Sigmoid colon (tissue), 7 donors: ENCODE data around the gene CBFA2T3. TPM values are rescaled to one million over a fixed set of nuclear protein-coding genes. Genes with fewer than 3 reads are reported as not detected.

ENCODE experiments used
- DNase-seq: peaks from one replicate; pipeline ENCODE4 v3.0.0-alpha.2; 2019
- H3K27ac ChIP-seq, 4 donors: fragments of 200-600 bp; sonication (generic); one replicate each; pipeline ENCODE4 v1.5.1; 2016 to 2019; ENCODE audit warnings: mild to moderate bottlenecking in 1 of 4
- H3K27me3 ChIP-seq, 3 donors: fragments of 200-600 bp; sonication (generic); one replicate each; pipeline ENCODE4 v1.5.1; 2019; ENCODE audit warnings: mild to moderate bottlenecking in 1 of 3
- H3K36me3 ChIP-seq, 4 donors: fragments of 200-600 bp; sonication (generic); one replicate each; pipeline ENCODE4 v1.5.1; 2016 to 2019
- H3K4me1 ChIP-seq, 4 donors: fragments of 200-600 bp; sonication (generic); one replicate each; pipeline ENCODE4 v1.5.1; 2017 to 2019
- H3K4me3 ChIP-seq, 4 donors: fragments of 200-600 bp; sonication (generic); one replicate each; pipeline ENCODE4 v1.5.1; 2017 to 2019; ENCODE audit warnings: mild to moderate bottlenecking in 2 of 4, moderate library complexity in 1 of 4
- H3K9me3 ChIP-seq, 4 donors: fragments of 200-600 bp in 3 of 4; sonication (generic) in 3 of 4; one replicate each; pipeline versions ENCODE4 v1.5.1 to v1.6.1; 2013 to 2019
- EP300 ChIP-seq, 4 donors: sonication (generic); formaldehyde crosslinking; IDR thresholded peaks; one replicate each; pipeline ENCODE4 v1.6.1; 2017; ENCODE audit warnings: antibody characterized with exemption in 4 of 4
- POLR2A ChIP-seq, 2 donors: fragments of 450-650 bp; IDR thresholded peaks; one replicate each; pipeline ENCODE4 v1.6.1; 2016; ENCODE audit warnings: antibody characterized with exemption in 2 of 2, mild to moderate bottlenecking in 2 of 2, moderate library complexity in 2 of 2
- POLR2AphosphoS5 ChIP-seq, 4 donors: sonication (generic); formaldehyde crosslinking; IDR thresholded peaks; one replicate each; pipeline ENCODE4 v1.6.1; 2017; ENCODE audit warnings: antibody characterized with exemption in 4 of 4
- WGBS, 2 donors: extraction: QIAGEN DNeasy Blood & Tissue Kit; methylation state at CpG; one replicate each; pipeline ENCODE4 v1.1.7; 2013; 5-methylcytosine and 5-hydroxymethylcytosine counted together
- intact Hi-C: fragments of 100-400 bp; cut with DNase I; formaldehyde crosslinking; loops from one replicate; pipeline ENCODE4 v1.15.1; 2023
- polyA plus RNA-seq, 3 donors: library from polyadenylated mRNA; stranded (reverse); fragments of 200-250 nt; gene quantifications; one replicate each; pipeline ENCODE4 v1.2.3, GENCODE V29; 2013
- total RNA-seq, 4 donors: library from RNA; depleted of rRNA; stranded (reverse); fragments of >200 nt; gene quantifications; one replicate each; pipeline ENCODE4 v1.1.0, GENCODE V29; 2016
- TF ChIP-seq, protein P1 (sequence below), 4 experiments: fragments of 450-650 bp in 3 of 4; fragments of 200-600 bp in 1 of 4; IDR thresholded peaks; one replicate each; pipeline ENCODE4 v1.5.1; 2016 to 2019; ENCODE audit warnings: antibody characterized with exemption in 4 of 4, mild to moderate bottlenecking in 3 of 4, moderate library complexity in 2 of 4
- donor health status: healthy with polysubstance abuse.
- donor health status: Bipolar disorder and iron deficiency.
- donor health status: healthy.

The CBFA2T3 gene
- total and polyA plus RNA-seq, 7 donors: 0.95 to 26.8 (median 4.3) TPM

DNA sequence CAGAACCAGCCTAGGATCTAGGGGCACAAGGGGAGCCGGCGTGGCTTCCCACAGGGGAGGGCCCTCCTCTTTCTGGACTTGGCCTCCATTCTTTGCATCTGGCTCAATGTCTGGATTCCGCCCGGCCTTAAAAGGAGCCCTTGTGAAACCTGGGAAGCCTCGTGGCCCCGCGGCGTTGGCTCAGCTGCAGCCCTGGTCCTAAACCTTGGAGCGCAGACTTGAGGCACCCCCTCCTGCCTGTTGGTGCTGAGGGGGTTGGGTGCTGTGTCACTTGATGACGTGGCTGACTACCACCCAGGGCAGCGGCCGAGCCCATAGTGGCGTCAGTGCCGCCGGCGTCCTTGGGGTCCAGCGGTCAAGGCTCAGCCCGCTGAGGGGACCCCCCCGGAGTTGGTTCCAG lies 115.6 kb downstream of the CBFA2T3 start:
- H3K4me3 ChIP-seq: no peak overlapping the region
- DNase-seq: no peak
- no peaks in the 10 kb centered on the region for H3K27me3 ChIP-seq
- 95% methylated on average over 19 of the region's 19 CpGs for WGBS, 2 donors
- TF ChIP-seq, protein P1, sequence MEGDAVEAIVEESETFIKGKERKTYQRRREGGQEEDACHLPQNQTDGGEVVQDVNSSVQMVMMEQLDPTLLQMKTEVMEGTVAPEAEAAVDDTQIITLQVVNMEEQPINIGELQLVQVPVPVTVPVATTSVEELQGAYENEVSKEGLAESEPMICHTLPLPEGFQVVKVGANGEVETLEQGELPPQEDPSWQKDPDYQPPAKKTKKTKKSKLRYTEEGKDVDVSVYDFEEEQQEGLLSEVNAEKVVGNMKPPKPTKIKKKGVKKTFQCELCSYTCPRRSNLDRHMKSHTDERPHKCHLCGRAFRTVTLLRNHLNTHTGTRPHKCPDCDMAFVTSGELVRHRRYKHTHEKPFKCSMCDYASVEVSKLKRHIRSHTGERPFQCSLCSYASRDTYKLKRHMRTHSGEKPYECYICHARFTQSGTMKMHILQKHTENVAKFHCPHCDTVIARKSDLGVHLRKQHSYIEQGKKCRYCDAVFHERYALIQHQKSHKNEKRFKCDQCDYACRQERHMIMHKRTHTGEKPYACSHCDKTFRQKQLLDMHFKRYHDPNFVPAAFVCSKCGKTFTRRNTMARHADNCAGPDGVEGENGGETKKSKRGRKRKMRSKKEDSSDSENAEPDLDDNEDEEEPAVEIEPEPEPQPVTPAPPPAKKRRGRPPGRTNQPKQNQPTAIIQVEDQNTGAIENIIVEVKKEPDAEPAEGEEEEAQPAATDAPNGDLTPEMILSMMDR (IDR thresholded peaks at IDR 0.05): no peak
- TF ChIP-seq POLR2AphosphoS5 (IDR thresholded peaks at IDR 0.05) (no peak), EP300 (IDR thresholded peaks at IDR 0.05) (no peak), POLR2A (IDR thresholded peaks at IDR 0.05) (no peak)
- intact Hi-C loops: no loop called here
- H3K9me3 ChIP-seq: no peaks in the 10 kb centered on the region
- H3K36me3 ChIP-seq: peaks cover 20 to 44% (median 26%) of the 10 kb centered on the region in 4 donors
- H3K4me1 ChIP-seq: peaks cover 0 to 14% (median 9%) of the 10 kb centered on the region in 4 donors
- H3K27ac ChIP-seq: no peak overlapping the region

DNA sequence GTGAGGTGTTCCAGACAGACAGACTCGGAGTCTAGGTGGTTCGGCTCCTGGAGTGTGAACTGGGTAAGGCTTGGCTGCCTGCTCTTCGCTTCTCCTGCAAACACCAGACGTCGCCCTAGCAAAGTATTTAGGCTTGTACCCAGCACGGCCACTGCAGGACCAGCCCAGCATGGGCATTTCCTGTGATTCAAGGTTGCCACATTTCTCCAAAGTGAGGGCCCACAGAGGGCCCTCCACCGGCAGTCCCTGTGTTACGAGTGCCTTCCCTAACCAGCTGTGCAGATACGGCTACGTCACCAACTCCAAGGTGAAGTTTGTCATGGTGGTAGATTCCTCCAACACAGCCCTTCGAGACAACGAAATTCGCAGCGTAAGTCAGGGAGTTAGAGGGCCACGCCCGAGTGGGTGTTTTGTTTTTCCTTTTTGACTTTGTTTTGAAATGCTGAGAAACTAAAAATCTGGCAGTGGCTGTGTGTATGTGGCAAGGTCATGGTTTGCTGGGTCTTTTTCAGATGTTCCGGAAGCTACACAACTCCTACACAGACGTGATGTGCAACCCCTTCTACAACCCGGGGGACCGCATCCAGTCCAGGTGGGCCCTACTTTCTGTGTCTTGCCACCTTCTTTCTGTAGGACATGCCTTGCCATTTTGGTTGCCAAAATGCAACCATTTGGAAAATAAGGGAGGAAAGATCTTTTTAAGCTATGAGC lies 117.5 kb downstream of the CBFA2T3 start:
- Histone ChIP-seq H3K27ac (no peak overlapping the region), H3K4me1 (peaks cover 0 to 27% (median 20%) of the 10 kb centered on the region in 4 donors), H3K36me3 (peaks cover 20 to 44% (median 26%) of the 10 kb centered on the region in 4 donors), H3K4me3 (no peak overlapping the region), H3K9me3 (no peaks in the 10 kb centered on the region), H3K27me3 (no peaks in the 10 kb centered on the region)
- intact Hi-C loops: loop anchor here (5.0 kb wide), 2 partner anchors 122 to 358 kb away; partner anchors contain the start of gene ZNF778
- no peak for DNase-seq
- WGBS, 2 donors: 94 to 95% methylated on average over 20 of the region's 20 CpGs
- TF ChIP-seq EP300 (IDR thresholded peaks at IDR 0.05) (no peak), POLR2AphosphoS5 (IDR thresholded peaks at IDR 0.05) (no peak), POLR2A (IDR thresholded peaks at IDR 0.05) (no peak)
- TF ChIP-seq, protein P1 (IDR thresholded peaks at IDR 0.05): no peak

DNA sequence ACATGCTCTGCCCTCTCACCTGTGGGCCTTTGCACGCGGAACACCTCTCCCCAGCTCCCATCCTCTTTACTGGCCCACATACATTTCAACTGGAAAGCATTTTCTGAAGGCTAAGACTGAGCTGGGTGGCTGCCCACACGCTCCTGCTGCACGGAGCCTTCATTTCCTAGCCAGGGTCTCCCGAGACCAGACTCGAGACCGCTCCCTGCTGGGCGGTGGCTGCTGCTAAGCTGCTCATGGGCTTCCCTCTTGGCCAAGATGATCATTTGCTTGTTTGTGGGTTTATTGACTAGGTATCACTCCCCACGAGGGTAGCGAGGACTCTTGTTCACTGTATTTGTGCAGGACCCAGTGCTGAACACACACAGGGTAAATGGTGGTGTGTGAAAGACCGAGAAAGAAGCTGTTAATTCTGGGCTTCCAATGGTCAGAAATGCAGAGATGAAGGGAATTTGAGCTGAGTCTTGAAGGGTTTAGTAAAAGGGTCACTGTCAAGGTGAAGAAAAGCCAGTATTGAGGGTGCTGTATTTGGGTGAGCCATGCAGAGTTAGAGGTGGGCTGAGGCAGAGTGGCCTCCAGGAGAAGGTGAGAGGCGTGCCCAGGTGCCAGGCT lies 119.2 kb downstream of the CBFA2T3 start:
- Histone ChIP-seq H3K4me3 (peak overlapping the region; percentile 70 to 95 (median 80)), H3K36me3 (peaks cover 20 to 44% (median 26%) of the 10 kb centered on the region in 4 donors), H3K27ac (peak overlapping the region; percentile 77 to 88 (median 82)), H3K27me3 (no peaks in the 10 kb centered on the region), H3K4me1 (peaks cover 0 to 27% (median 20%) of the 10 kb centered on the region in 4 donors), H3K9me3 (no peaks in the 10 kb centered on the region)
- DNase-seq: peak; percentile 88
- intact Hi-C loops: loop anchor here (1.0 to 5.0 kb wide), 3 partner anchors 47 to 359 kb away; partner anchors contain the start of genes APRT and ZNF778
- 13 to 14% methylated on average over 12 of the region's 12 CpGs for WGBS, 2 donors
- TF ChIP-seq EP300 (IDR thresholded peaks at IDR 0.05): no peak
- TF ChIP-seq, protein P1 (IDR thresholded peaks at IDR 0.05): peak; percentile 42 to 58 (median 52)

DNA sequence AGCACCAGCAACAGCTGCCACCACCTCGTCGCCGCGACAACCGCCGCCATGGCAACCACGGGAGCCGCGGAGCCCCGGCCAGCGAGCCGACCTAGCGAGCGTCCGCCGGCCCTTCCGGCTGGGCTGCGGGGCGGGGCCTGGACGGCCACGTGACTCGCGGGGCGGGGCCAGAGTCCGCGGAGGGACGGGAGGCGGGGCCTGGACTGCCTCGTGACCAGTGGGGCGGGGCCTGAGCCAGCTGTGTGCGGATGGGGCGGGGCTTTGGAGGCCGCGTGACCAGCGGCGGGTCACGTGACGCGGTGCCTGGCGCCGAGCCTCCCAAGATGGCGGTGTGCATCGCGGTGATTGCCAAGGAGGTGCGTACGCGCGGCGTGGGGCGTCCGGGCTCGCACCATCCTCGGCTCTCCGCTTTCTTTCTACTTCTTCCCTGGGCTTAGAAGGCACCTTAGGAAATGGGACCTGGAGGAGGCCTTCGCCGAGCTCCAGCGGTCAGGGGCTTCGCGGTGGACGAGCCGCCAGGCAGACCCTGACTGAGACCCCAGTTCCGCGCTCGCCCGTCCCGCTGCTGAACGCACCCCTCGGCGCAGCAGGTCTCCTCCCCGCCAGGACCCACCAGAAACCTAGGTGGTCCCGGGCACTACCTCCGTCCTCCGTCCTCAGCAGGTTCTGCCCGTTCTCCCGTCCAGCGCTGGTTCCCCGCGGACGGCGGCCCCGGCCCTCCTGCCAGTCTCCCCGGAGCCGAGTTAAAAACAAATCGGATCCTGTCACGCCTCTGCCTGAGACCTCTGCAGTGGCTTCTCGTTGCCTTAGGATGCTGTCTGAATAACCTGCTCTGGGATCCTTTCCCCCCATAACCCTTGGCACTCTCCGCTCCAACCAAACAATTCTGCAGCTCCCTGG lies 119.9 kb downstream of the CBFA2T3 start, which contains the start of the genes GALNS and TRAPPC2L:
Gene GALNS, minus strand, starts transcription at position 120 of the 900 bp plus-strand sequence. Its CDS starts 70 bp downstream, at position 50.
Gene TRAPPC2L, plus strand, starts transcription at position 300 of the 900 bp plus-strand sequence. Its CDS starts 24 bp downstream, at position 324.
- 0% methylated on average over 87 of the region's 87 CpGs for WGBS, 2 donors
- peak; percentile 99 for DNase-seq
- Histone ChIP-seq H3K4me1 (peaks cover 0 to 27% (median 20%) of the 10 kb centered on the region in 4 donors), H3K4me3 (peak within 1 kb of the TSS; percentile 70 to 95 (median 80)), H3K36me3 (peaks cover 20 to 37% (median 22%) of the 10 kb centered on the region in 4 donors), H3K9me3 (no peaks in the 10 kb centered on the region), H3K27me3 (no peaks in the 10 kb centered on the region), H3K27ac (peak within 1 kb of the TSS; percentile 77 to 88 (median 82))
- intact Hi-C loops: loop anchor here (1.0 to 5.0 kb wide), 3 partner anchors 46 to 360 kb away; partner anchors contain the start of genes APRT and ZNF778
- TF ChIP-seq POLR2A (IDR thresholded peaks at IDR 0.05) (peak; percentile 25 to 65), POLR2AphosphoS5 (IDR thresholded peaks at IDR 0.05) (peak; percentile 82 to 95 (median 93)), EP300 (IDR thresholded peaks at IDR 0.05) (no peak)
